ENCODE results near the gene INTS6.

GRCh38 chr13:51425410-51426042 lies 27.3 kb downstream of the INTS6 start:
- TF ChIP-seq POLR2A (IDR thresholded peaks at IDR 0.05) (no peak), CTCF (IDR thresholded peaks at IDR 0.05) (no peak)
